ENCODE results near the gene PTPRG. TPM values are rescaled to one million over a fixed set of nuclear protein-coding genes. Genes with fewer than 3 reads are reported as not detected.

PTPRG gene
- total RNA-seq, 1 experiment from 2014 or later: 0.74 TPM

- ChIA-PET POLR2A (no interaction called here), CTCF (no interaction called here)
- TF ChIP-seq SIN3A (IDR thresholded peaks at IDR 0.05; ENCODE audit: borderline replicate concordance, insufficient read depth, low read depth, low read length) (no peak), POLR2AphosphoS5 (IDR thresholded peaks at IDR 0.05; ENCODE audit: low read depth, low read length) (no peak), CTCF (IDR thresholded peaks at IDR 0.05) (no peak), REST (IDR thresholded peaks at IDR 0.05; ENCODE audit: insufficient read depth in 1 of 2, low read depth in 2 of 2, low read length in 1 of 2) (no peak), TCF7L2 (IDR thresholded peaks at IDR 0.05; ENCODE audit: low read depth, low read length) (no peak)
- Histone ChIP-seq H3K9me3 (ENCODE audit: control insufficient read depth, insufficient read depth, low read depth, low read length) (no peaks in the 10 kb centered on the region), H3K27ac (ENCODE audit: low read length) (no peak overlapping the region), H3K36me3 (ENCODE audit: control insufficient read depth, insufficient read depth, low read length) (no peaks in the 10 kb centered on the region), H3K4me1 (ENCODE audit: control insufficient read depth, insufficient read depth, low read length) (no peaks in the 10 kb centered on the region), H3K27me3 (ENCODE audit: control insufficient read depth, insufficient read depth, low read length) (no peaks in the 10 kb centered on the region), H3K4me3 (ENCODE audit: low read depth in 2 of 2, low read length in 2 of 2) (no peak overlapping the region)
- BruUV-seq (replicated peaks): no TSS peak
- no peak for ATAC-seq
- intact Hi-C loops (cut with micrococcal nuclease; ENCODE audit: unreplicated experiment) (no loop called here), in situ Hi-C loops (cut with HindIII; ENCODE audit: low pct_unique_long_range_greater_than_20kb, low sequenced_read_pairs) (no loop called here)
- DNase-seq (ENCODE audit: low read depth, low spot score): no peak
Observed at GRCh38 chr3:61896251-61896650, 334.9 kb downstream of the PTPRG start.

- TF ChIP-seq CTCF (IDR thresholded peaks at IDR 0.05): no peak
- TF ChIP-seq POLR2AphosphoS5 (IDR thresholded peaks at IDR 0.05; ENCODE audit: low read depth, low read length): no peak
- TF ChIP-seq SIN3A (IDR thresholded peaks at IDR 0.05; ENCODE audit: borderline replicate concordance, insufficient read depth, low read depth, low read length): no peak
- no peak for TF ChIP-seq REST (IDR thresholded peaks at IDR 0.05; ENCODE audit: insufficient read depth in 1 of 2, low read depth in 2 of 2, low read length in 1 of 2)
- TF ChIP-seq TCF7L2 (IDR thresholded peaks at IDR 0.05; ENCODE audit: low read depth, low read length): no peak
- no TSS peak for BruUV-seq (replicated peaks)
Observed at GRCh38 chr3:61897848-61898247, 336.5 kb downstream of the PTPRG start.

More at GRCh38 chr3:61897848-61898247, 336.5 kb downstream of the PTPRG start:
- Histone ChIP-seq H3K4me1 (ENCODE audit: control insufficient read depth, insufficient read depth, low read length) (no peaks in the 10 kb centered on the region), H3K27me3 (ENCODE audit: control insufficient read depth, insufficient read depth, low read length) (no peaks in the 10 kb centered on the region), H3K36me3 (ENCODE audit: control insufficient read depth, insufficient read depth, low read length) (no peaks in the 10 kb centered on the region), H3K9me3 (ENCODE audit: control insufficient read depth, insufficient read depth, low read depth, low read length) (no peaks in the 10 kb centered on the region), H3K4me3 (ENCODE audit: low read depth in 2 of 2, low read length in 2 of 2) (no peak overlapping the region), H3K27ac (ENCODE audit: low read length) (no peak overlapping the region)
- DNase-seq (ENCODE audit: low read depth, low spot score): no peak
- in situ Hi-C loops (cut with HindIII; ENCODE audit: low pct_unique_long_range_greater_than_20kb, low sequenced_read_pairs) (no loop called here), intact Hi-C loops (cut with micrococcal nuclease; ENCODE audit: unreplicated experiment) (no loop called here)
- POLR2A ChIA-PET: no interaction called here
- ATAC-seq: no peak
- CTCF ChIA-PET: no interaction called here

Measured in Panc1 (cell line).